HS-27A (cell line): ENCODE measurements around the gene ABTB2.

Experiments
- DNase-seq: peaks from one replicate; pipeline ENCODE4 v3.0.0-alpha.2; 2012; ENCODE audit warnings: low read depth, missing footprints

ABTB2 gene

GRCh38 chr11:34341931-34342533, 15.8 kb downstream of the ABTB2 start:
- no peak for DNase-seq

DNA sequence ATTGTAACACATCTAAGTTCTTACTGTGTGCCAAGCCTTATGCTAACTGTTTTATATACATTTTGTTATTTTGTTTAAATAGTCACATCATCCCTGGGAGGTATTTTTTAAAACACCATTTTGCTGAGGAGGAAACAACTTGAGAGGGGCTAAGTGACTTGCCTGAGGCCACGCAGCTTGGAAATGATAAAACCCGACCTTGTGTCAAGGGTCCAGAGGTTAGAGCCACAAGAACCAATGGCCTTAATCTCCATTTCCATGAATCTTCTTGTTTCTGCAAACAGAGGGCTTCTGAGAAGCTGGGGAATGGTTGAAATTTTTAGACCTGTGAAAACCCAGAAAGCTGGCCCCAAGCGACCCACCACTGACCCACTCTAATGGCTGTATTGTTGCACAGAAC, 16.7 kb downstream of the ABTB2 start:
- DNase-seq = no peak

DNA sequence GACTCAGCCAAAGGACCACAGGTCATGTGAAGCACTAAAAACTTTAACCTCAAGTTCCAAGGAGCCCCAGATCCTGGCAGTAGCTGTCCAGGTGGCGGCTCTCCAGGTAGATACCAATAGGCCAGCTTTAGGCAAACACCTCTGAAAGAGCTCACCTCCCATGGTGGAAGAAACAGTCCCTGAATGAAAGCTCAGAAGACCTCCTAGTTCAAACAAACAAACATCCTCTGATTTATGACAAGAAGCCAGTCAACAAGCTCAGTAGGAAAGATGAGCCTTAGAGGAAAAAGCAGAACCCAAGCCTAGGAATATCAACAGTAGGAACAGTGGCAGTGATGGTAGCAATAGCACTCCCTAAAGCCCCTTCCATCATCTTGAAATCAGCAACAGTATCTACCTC, 17.2 kb downstream of the ABTB2 start:
- DNase-seq = no peak

DNA sequence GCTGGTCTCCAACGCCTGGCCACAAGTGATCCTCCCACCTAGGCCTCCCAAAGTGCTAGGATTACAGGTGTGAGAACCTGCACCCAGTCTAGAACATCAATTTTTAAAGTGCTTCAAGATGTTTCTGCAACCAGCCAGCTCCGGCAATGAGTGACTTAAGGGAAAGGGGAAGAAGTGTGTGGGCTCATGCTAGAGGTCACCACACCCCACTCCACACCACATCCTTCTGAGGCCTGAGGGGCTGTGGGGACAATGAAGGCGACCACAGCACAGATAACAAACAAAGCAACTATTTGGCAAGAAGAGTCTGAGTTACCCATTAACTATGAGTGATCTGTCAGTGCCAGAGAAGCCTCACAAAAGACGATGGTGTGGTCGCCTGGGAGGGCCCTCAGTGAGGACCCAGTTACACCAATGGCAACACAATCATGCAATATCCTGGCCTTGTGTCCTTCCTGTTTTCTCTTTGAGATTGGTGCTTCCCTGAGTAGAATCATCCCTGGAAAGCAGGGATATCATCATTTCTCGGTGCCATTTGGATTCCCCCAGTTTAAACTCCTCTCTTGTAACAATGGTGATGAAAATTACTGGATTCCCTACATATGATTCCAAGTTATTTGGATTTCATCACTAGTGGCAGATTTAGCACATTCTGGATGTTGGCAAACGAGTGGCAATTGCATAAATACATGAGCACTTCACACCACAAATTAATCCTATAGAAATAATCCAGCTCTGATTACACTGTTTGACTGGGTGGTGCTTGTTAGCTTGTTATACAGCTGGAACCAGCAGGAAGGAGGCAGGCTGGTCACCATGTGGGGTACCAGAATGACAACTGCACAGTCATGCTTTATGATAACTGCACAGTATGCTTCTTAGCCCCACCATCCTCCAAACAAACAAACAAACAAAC, 18.4 kb downstream of the ABTB2 start:
- DNase-seq = no peak

GRCh38 chr11:34337016-34337415, 20.8 kb downstream of the ABTB2 start:
- DNase-seq = no peak

- DNase-seq = no peak
Observed at GRCh38 chr11:34335801-34336200, 22.0 kb downstream of the ABTB2 start.

- no peak for DNase-seq
Observed at GRCh38 chr11:34335331-34335730, 22.5 kb downstream of the ABTB2 start.

GRCh38 chr11:34333787-34334186, 24.0 kb downstream of the ABTB2 start:
- no peak for DNase-seq

DNA sequence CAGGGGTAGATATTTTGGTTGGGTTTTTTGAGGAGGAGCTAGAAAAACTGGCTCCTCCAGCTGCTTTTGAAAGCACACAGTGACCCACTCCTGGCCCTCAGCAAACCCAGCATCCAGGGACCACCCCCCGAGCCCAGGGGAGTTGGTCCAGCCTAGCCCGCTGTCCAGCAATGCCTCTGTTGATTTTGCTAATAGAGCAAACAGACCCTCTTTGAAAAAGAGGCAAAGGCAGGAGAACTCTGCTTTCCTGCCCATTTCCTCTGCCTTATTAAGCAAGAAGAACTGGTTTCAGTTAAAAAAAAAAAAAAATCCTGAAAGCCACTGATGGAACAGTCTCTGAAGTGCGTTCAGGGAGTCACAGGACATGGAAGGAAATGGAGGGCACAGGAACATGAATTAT, 25.3 kb downstream of the ABTB2 start:
- no peak for DNase-seq

GRCh38 chr11:34331736-34332135, 26.1 kb downstream of the ABTB2 start:
- no peak for DNase-seq

GRCh38 chr11:34331329-34331728, 26.5 kb downstream of the ABTB2 start:
- DNase-seq = no peak

DNA sequence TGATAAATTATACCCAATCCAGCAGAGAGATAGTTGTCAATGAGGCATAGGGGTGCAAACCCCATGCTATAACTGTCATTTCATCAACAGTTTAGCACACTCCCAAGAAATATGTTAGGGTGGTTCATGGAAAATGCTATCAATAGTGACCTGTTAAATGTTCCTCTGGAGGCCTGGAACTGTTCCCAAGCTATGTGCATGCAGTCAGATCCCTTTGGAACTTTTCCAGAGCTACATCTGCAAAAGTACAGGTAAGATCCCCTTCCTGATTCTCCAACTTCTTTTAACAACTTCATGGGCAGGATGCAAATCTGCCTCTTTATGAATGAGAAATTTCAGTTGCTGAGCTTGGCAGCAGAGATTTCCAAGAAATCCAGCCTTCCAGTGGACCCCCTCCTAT, 27.2 kb downstream of the ABTB2 start:
- DNase-seq = no peak

- no peak for DNase-seq
Observed at GRCh38 chr11:34329876-34330275, 27.9 kb downstream of the ABTB2 start.

DNA sequence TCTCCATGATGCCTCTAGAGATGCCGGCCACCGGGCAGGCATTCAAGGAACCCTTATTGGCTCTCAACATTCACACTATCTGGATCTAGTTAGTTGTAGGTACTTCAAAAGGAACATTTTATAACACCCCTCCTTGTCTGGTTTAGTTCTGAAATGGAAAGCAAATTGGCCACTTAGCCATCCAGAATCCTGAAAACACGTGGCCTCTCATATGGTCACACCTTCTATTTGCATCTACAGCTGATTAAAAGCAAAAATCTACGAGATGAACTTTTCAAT, 29.2 kb downstream of the ABTB2 start:
- DNase-seq = no peak

- DNase-seq = no peak
Observed at GRCh38 chr11:34327804-34328631, 29.8 kb downstream of the ABTB2 start.

DNA sequence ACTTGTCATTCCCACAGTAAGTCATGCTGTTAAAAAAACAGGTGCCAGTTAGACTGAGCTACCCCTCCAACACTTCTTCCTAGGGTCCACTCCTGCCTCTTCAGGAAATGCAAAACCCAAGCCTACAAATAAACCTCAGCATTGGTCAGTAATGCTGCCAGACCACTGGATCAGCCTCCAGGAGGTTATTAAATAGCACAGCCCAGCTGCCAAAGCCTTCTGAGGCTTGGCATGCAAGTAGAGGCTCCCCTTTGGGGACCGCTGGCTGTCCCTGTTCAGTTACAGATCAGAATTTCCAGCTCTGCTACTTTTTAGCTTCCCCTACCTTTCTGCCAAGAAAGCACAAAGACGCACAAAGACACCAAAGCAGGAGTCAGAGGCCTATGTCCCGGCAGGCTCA, 33.3 kb downstream of the ABTB2 start:
- DNase-seq = no peak

DNA sequence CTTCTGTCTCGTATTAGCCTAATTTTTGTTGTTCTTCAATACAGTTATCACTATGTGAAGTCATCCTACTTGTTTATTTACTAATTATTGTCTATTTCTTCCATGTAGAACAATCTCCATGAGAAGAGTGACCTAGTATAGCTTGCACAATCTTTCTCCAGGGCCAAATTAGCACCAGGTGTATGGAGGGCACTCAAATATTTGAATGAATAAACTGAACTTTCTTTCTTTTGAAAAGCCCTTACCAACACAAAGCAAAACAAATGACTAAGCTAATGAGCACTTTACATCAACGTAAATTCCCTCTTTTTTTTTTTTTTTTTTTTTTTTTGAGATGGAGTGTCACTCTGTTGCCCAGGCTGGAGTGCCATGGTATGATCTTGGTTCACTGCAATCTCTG, 34.2 kb downstream of the ABTB2 start:
- no peak for DNase-seq

GRCh38 chr11:34318111-34319037, 39.4 kb downstream of the ABTB2 start:
- no peak for DNase-seq

- no peak for DNase-seq
Observed at GRCh38 chr11:34317666-34318065, 40.1 kb downstream of the ABTB2 start.

- DNase-seq = no peak
Observed at GRCh38 chr11:34317036-34317360, 40.8 kb downstream of the ABTB2 start.

- DNase-seq = no peak
Observed at GRCh38 chr11:34316347-34317035, 41.3 kb downstream of the ABTB2 start.
